GM12874 (cell line): Measurements from ENCODE around the gene CHST14.

Experiments used
- CTCF ChIP-seq: IDR thresholded peaks from 2 replicates; pipeline ENCODE4 v1.5.1; 2011; ENCODE audit warnings: low read depth, mild to moderate bottlenecking, control low read depth, low read length, moderate library complexity; ENCODE audit not compliant: insufficient read depth

The CHST14 gene

DNA sequence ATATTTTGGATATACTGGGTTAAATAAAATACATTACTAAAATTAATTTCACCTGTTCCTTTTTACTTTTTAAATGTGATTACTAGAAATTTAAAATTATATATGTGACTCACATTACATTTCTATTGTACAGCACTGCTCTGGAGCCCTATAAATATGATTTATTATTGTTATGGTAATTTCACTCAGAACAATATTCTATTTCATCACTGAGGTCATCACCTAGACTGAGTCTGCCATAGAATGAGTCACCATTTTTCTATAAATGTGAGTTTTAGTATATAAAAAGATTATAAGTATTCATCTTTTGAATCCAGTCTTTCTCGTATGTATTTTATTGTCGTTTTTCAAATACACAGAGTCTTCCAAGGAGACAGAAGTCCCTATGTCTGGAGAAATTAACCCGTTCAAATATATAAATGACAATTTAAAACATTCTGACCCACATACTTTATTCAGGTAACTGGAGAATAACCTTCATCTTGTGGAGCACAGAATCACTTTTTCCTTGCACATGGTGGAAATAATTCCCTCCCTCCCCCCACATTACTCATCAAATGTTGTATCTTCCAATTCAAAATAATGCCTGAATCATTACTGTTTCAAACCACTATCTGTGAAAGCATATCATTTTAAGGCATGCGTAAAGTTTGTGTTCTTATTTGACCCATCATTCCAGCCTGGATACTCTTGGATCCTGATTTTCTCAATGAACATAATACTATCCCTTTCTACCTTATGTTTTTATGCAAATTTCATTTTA is 30.0 kb downstream of the CHST14 start:
- TF ChIP-seq CTCF = no peak

- TF ChIP-seq CTCF = no peak
Observed at GRCh38 chr15:40501487-40501886, 30.7 kb downstream of the CHST14 start.

GRCh38 chr15:40506964-40507571 is 36.3 kb downstream of the CHST14 start:
- TF ChIP-seq CTCF = peak; percentile 75

DNA sequence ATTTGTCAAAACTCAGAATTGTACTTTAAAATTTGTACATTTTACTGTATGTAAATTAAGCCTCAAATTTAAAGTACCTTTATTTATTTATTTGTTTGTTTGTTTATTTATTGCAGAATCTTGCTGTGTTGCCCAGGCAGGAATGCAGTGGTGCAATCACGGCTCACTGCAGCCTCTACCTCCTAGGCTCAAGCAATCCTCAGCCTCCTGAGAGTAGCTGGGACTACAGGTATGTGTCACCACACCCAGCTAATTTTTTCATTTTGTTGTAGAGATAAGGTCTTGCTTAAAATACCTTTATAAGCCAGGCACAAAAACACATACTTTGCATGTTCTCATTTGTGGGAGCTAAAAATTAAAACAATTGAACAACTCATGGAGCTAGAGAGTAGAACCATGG is 37.4 kb downstream of the CHST14 start:
- TF ChIP-seq CTCF = no peak

DNA sequence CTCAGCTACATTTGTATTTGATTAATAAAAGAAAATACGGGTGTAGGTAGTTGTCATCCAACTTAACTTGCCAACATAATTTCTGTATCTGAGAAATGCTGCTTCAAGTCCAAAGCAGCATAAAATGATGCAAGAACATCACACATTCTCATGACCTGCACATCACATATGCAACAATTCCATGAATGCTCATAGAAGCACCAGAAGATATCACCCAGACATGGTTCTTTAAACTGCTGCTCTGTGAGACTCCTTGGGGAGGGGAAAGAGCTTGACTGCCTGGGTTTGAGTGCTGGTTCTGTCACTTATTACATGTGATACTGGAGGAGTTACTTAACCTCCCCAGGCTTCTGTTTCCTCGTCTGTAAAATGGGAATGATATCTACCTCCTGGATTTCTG is 39.4 kb downstream of the CHST14 start:
- TF ChIP-seq CTCF = no peak

DNA sequence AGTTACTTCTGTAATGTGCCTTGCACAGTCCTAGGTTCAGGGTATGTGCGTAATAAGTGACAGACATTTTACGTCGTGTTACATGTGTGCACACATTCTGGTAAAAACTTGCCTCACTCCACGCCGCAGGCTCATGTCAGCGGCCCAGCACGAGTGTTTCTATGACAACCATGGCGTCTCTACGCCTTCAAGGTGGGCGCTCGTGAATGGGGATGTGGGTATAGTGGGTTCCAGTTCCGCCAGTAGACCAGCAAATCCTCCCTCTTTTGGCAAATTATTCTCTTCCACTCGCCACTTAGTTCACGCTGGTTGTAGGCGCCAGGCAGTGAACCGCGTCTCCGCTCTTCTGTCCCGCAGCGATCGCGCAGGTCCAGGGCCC is 40.3 kb downstream of the CHST14 start:
- no peak for TF ChIP-seq CTCF

DNA sequence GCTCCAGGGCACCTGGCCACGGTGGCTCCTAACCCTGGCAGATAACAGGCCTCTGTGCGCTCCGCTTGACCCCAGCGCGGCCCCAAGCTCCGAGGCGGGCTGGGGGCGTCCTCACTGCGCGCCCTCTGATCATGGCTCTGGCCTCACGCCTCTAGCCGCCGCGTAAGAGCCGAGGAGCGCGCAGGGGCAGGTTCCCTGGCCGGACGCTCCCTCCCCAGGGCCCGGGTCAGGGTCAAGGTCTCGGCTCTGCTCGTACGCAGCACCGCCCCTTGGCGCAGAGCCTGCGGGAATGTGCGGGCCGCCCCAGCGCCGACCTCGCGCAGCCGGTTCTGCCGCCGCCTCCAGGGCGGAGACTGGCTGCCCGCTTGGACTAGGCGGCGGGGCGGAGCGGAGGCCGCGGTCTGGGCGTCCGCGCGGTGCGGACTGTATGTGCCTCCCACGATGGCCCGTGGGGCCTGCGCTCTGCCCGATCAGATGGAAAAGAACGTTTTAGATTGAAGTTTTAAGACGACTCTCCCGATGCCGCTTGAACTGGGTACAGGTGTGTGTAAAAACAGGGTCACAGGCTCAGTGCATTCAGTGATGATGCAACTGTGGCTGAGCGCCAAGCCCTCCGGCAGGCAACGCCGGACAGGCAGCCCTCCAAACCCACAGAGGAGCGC is 40.8 kb downstream of the CHST14 start:
- no peak for TF ChIP-seq CTCF
